ENCODE measurements around the gene CCDC158. TPM values are rescaled to one million over a fixed set of nuclear protein-coding genes. Genes with fewer than 3 reads are reported as not detected.

The CCDC158 gene
- total and polyA plus RNA-seq, 2 donors (not counting 3 experiments of a cell fraction or from before 2014, with no cell fraction given) = not detected

- ChIA-PET POLR2A (no interaction called here), CTCF (interaction anchor here (1.5 kb wide), 1 partner anchor 134 kb away, joined by 3 read pairs; no protein-coding TSS in a partner anchor)
- no peak for FAIRE-seq
- H3K79me2 ChIP-seq (ENCODE audit: control insufficient read depth, insufficient read depth, low read length) = no peaks in the 10 kb centered on the region
- H3K36me3 ChIP-seq (ENCODE audit: control insufficient read depth in 2 of 2, extremely low read depth in 1 of 2, insufficient read depth in 2 of 2, low read length in 2 of 2) = no peaks in the 10 kb centered on the region
- dilution Hi-C loops (cut with MboI; ENCODE audit: extremely low pct_ligation_motif_present, low sequenced_read_pairs) = no loop called here
- no peak for DNase-seq (ENCODE audit: low read depth, low spot score)
- H3K27ac ChIP-seq (ENCODE audit: insufficient read depth, low read depth, low read length) = no peak overlapping the region
- no peaks in the 10 kb centered on the region for H4K20me1 ChIP-seq (replicated peaks; ENCODE audit: control insufficient read depth, extremely low read depth, insufficient read depth, low read length)
- peaks cover 0 to 8% of the 10 kb centered on the region in 2 experiments for H3K27me3 ChIP-seq (ENCODE audit: control insufficient read depth in 2 of 2, insufficient read depth in 2 of 2, low read length in 2 of 2)
- no peaks in the 10 kb centered on the region for H3K9me3 ChIP-seq (replicated peaks; ENCODE audit: control insufficient read depth, insufficient read depth, low read length)
- H3K9ac ChIP-seq (replicated peaks; ENCODE audit: extremely low read depth, insufficient read depth, low read length) = no peak overlapping the region
- no peak overlapping the region for H3K4me3 ChIP-seq (replicated peaks in 1 of 3; ENCODE audit: insufficient read depth in 1 of 3, low read depth in 1 of 3, low read length in 3 of 3)
- no TSS peak for BruUV-seq (replicated peaks)
- no peaks in the 10 kb centered on the region for H3K4me1 ChIP-seq (ENCODE audit: control insufficient read depth, extremely low read depth, insufficient read depth, low read length)
- no peak for TF ChIP-seq FOS (IDR thresholded peaks at IDR 0.05; ENCODE audit: borderline replicate concordance, insufficient read depth, low read length)
- no peak for TF ChIP-seq POLR2AphosphoS5 (IDR thresholded peaks at IDR 0.05; ENCODE audit: insufficient read depth, low read depth, low read length)
- TF ChIP-seq CTCF (IDR thresholded peaks at IDR 0.05; ENCODE audit: extremely low read depth in 1 of 2, insufficient read depth in 1 of 2, low read depth in 1 of 2, low read length in 2 of 2) = no peak
- no peak for TF ChIP-seq GATA2 (IDR thresholded peaks at IDR 0.05; ENCODE audit: insufficient read depth, insufficient read length, low read depth, low read length)
- TF ChIP-seq POLR2A (IDR thresholded peaks at IDR 0.05; ENCODE audit: low read depth, low read length) = no peak
- no peak for TF ChIP-seq EZH2 (IDR thresholded peaks at IDR 0.05; ENCODE audit: borderline replicate concordance, low read depth, low read length, severe bottlenecking)
- TF ChIP-seq MYC (IDR thresholded peaks at IDR 0.05; ENCODE audit: low read depth, low read length) = no peak
- no peak for TF ChIP-seq JUN (IDR thresholded peaks at IDR 0.05; ENCODE audit: borderline replicate concordance, insufficient read depth, insufficient read length, low read depth)
- TF ChIP-seq, protein P1, sequence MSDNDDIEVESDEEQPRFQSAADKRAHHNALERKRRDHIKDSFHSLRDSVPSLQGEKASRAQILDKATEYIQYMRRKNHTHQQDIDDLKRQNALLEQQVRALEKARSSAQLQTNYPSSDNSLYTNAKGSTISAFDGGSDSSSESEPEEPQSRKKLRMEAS (IDR thresholded peaks at IDR 0.05; ENCODE audit: insufficient read depth, insufficient read length) = no peak
- no peaks in the 10 kb centered on the region for H3K9me1 ChIP-seq (replicated peaks; ENCODE audit: control insufficient read depth, extremely low read depth, insufficient read depth, low read length)
- intact Hi-C loops (cut with micrococcal nuclease) = no loop called here
- H3K4me2 ChIP-seq (ENCODE audit: insufficient read depth, low read length) = no peak overlapping the region
- H2AFZ ChIP-seq (ENCODE audit: low read depth, low read length) = no peak overlapping the region
Observed at GRCh38 chr4:76313547-76313946, 107.4 kb downstream of the CCDC158 start.

Data from endothelial cell of umbilical vein (primary cell).